ENCODE results near the gene FOS. TPM values are rescaled to one million over a fixed set of nuclear protein-coding genes. Genes with fewer than 3 reads are reported as not detected.
"Not testable (repeated sequence)": the region's sequence is repeated elsewhere in the genome, so short reads cannot be mapped to it uniquely, and the experiment has no call there.

Gene FOS
- total RNA-seq, 1 experiment from 2014 or later = 7.7 TPM

- peak; percentile 89 for DNase-seq (ENCODE audit: low read depth)
These were observed 1.4 kb upstream of the FOS start for GRCh38 chr14:75277008-75277814.

GRCh38 chr14:75277815-75278421 lies 710 bp upstream of the FOS start:
- no peak for DNase-seq (ENCODE audit: low read depth)

GRCh38 chr14:75279153-75279762 lies 630 bp downstream of the FOS start:
- peak; percentile 45 for DNase-seq (ENCODE audit: low read depth)

- no peak for DNase-seq (ENCODE audit: low read depth)
These were observed 1.2 kb downstream of the FOS start for GRCh38 chr14:75279763-75280290.

DNA sequence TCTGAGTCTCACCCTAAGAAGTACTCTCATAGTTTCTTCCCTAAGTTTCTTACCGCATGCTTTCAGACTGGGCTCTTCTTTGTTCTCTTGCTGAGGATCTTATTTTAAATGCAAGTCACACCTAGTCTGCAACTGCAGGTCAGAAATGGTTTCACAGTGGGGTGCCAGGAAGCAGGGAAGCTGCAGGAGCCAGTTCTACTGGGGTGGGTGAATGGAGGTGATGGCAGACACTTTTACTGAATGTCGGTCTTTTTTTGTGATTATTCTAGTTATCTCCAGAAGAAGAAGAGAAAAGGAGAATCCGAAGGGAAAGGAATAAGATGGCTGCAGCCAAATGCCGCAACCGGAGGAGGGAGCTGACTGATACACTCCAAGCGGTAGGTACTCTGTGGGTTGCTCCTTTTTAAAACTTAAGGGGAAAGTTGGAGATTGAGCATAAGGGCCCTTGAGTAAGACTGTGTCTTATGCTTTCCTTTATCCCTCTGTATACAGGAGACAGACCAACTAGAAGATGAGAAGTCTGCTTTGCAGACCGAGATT lies 1.7 kb downstream of the FOS start:
- DNase-seq (ENCODE audit: low read depth) = no peak

- DNase-seq (ENCODE audit: low read depth) = peak; percentile 16
These were observed 2.4 kb downstream of the FOS start for GRCh38 chr14:75280831-75281653.

DNA sequence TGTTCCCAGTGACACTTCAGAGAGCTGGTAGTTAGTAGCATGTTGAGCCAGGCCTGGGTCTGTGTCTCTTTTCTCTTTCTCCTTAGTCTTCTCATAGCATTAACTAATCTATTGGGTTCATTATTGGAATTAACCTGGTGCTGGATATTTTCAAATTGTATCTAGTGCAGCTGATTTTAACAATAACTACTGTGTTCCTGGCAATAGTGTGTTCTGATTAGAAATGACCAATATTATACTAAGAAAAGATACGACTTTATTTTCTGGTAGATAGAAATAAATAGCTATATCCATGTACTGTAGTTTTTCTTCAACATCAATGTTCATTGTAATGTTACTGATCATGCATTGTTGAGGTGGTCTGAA lies 3.0 kb downstream of the FOS start:
- DNase-seq (ENCODE audit: low read depth) = no peak

- DNase-seq (ENCODE audit: low read depth) = peak; percentile 7
These were observed 3.5 kb downstream of the FOS start for GRCh38 chr14:75282170-75282554.

DNA sequence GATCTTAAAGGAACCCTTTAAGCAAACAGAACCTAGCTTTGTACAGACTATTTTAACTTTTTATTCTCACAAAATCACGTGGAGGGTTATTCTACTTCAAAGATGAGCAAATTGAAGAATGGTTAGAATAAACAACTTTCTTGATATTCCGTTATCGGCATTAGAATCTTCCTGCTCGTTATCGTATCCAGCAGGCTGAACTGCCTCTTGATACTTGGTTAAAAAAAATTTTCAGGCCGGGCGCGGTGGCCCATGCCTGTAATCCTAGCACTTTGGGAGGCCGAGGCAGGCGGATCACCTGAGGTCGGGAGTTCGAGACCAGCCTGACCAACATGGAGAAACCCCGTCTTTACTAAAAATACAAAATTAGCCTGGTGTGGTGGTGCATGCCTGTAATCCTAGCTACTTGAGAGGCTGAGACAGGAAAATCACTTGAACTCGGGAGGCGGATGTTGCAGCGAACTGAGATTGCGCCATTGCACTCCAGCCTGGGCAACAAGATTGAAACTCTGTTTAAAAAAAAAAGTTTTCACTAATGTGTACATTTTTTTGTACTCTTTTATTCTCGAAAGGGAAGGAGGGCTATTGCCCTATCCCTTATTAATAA lies 4.0 kb downstream of the FOS start:
- not testable (repeated sequence) for DNase-seq (ENCODE audit: low read depth)

DNA sequence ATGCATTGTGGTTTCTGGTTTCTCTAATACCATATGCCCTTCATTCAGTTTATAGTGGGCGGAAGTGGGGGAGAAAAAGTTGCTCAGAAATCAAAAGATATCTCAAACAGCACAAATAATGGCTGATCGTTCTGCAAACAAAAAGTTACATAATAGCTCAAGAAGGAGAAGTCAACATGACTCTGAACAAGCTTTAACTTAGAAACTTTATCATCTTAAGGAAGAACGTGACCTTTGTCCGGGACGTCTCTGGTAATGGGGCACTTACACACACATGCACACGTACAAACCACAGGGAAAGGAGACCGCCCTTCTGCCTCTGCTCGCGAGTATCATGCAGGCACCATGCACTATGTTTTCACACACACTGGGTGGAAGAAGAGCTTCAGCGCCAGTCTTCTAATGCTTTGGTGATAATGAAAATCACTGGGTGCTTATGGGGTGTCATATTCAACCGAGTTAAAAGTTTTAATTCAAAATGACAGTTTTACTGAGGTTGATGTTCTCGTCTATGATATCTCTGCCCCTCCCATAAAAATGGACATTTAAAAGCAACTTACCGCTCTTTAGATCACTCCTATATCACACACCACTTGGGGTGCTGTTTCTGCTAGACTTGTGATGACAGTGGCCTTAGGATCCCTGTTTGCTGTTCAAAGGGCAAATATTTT lies 4.7 kb downstream of the FOS start:
- peak; percentile 31 for DNase-seq (ENCODE audit: low read depth)

GRCh38 chr14:75283833-75284563 lies 5.4 kb downstream of the FOS start:
- peak; percentile 28 for DNase-seq (ENCODE audit: low read depth)

GRCh38 chr14:75285331-75285730 lies 6.7 kb downstream of the FOS start:
- DNase-seq (ENCODE audit: low read depth) = no peak

GRCh38 chr14:75286313-75286712 lies 7.7 kb downstream of the FOS start:
- DNase-seq (ENCODE audit: low read depth) = peak; percentile 26

DNA sequence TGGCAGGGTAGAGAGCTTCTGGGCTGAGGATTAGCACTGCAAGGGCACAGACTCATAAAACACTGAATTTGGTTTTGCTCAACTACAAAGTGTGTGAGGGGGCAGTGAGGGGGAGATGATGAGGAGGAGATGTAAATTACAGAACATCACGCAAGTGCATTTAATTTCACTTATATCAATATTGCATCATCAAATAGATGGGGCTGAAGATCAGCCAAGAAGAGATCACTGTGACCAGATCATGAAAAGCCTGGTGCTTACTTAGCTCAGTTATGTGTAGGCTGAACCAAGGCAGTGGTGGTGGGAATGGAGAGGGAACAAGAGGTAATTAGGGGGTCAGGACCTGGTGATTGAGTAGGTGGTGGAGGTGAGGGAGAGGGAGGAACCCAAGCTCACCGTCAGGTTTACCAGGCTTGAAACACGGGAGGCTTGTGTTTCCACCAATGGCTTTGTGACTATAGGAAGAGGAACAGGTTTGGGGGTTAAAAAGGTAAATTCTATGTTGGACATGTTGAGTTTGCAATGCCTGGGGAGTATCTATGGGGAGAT lies 11.3 kb downstream of the FOS start:
- DNase-seq (ENCODE audit: low read depth) = no peak

- no peak for DNase-seq (ENCODE audit: low read depth)
These were observed 12.2 kb downstream of the FOS start for GRCh38 chr14:75290851-75291250.

DNA sequence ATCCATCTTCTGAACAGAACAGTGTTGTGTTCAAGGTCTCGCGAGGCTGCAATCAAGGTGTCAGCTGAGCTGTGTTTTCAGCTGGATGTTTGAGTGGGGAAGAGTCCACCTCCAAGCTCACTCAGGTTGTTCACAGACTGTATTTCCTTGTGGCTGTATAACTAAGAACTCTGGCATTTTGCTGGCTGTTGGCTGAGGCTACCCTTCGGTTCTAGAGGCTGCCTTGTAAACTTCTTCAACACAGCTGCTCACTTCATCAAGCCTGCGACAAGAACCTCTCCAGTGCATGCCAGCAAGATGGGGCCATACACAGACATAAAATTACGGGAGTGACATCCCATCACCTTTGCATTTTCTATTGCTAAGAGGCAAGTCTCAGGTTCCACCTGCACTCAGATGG lies 12.7 kb downstream of the FOS start:
- DNase-seq (ENCODE audit: low read depth) = no peak

GRCh38 chr14:75292101-75292563 lies 13.5 kb downstream of the FOS start:
- no peak for DNase-seq (ENCODE audit: low read depth)

DNA sequence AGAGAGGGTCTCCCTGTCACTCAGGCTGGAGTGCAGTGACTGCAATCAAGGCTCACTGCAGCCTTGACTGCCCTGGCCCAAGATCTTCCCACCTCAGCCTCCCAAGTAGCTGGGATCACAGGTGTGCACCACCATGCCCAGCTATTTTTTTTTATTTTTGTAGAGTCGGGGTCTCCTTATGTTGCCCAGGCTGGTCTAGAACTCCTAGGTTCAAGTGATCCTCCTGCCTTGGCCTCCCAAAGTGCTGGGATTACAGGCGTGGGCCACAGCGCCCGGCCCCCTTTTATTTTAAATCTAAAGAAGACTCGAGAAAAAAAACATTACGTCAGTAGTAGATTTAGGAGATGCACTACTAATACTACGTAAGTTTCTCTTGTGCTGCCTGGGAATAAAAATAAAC lies 14.3 kb downstream of the FOS start:
- no peak for DNase-seq (ENCODE audit: low read depth)

DNA sequence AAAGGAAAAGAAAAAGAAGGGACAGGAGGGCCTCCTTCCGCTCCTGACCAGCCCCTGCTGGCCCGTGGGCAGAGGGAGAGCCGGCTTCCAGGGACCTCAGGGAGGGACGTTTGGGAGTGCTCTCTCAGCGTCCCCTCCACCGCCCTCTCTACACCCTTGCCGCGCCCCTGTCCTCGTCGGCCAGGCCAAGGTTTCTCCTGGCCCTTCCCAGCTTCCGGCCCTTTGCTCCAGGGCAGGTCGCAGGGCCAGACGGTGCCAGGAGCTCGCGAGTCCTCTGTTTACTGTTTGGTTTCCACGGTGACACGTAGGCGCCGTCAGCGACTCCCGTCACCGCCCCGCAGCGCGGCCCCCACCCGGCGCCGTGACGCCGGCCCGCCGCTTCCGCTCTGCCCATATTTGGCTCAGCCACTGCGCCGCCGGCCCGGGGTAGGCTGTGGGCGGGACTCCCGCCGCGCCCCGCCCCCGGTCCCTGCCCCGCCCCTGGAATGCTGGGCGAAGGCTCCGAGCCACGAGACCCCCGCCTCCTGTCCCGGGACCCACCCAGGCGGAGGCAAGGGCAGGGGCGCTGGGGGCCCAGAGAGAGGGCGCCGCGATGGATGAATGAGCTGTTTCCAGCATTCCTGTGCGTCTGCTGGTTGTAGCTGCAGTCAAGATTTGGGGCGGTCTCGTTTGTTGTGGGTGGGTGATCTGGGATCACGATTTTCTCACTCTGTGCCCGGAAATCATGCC lies 15.5 kb downstream of the FOS start:
- peak; percentile 95 for DNase-seq (ENCODE audit: low read depth)

Data from RPMI7951 (cell line).